IPS-11a (cell line): ENCODE data around the gene LBP.
"Not testable (repeated sequence)": the region's sequence is repeated elsewhere in the genome, so short reads cannot be mapped to it uniquely, and the experiment has no call there.

Experiments
- H3K4me3 ChIP-seq: one replicate; pipeline ENCODE4 v1.5.1; 2013; ENCODE audit warnings: low read depth, low read length, control low read depth

The LBP gene

GRCh38 chr20:38346247-38346651 lies at the start of gene LBP:
Gene LBP (plus strand): TSS chr20:38346482. CDS start chr20:38346517, 35 bp downstream.
- H3K4me3 ChIP-seq = no peak within 1 kb of the TSS

- H3K4me3 ChIP-seq = no peak overlapping the region
Measured at GRCh38 chr20:38297916-38298674, 48.2 kb upstream of the LBP start.

GRCh38 chr20:38298768-38299288 lies 47.5 kb upstream of the LBP start:
- H3K4me3 ChIP-seq = no peak overlapping the region

GRCh38 chr20:38299963-38300362 lies 46.3 kb upstream of the LBP start:
- H3K4me3 ChIP-seq = no peak overlapping the region

- H3K4me3 ChIP-seq = no peak overlapping the region
Measured at GRCh38 chr20:38300438-38300837, 45.8 kb upstream of the LBP start.

- no peak overlapping the region for H3K4me3 ChIP-seq
Measured at GRCh38 chr20:38301309-38301708, 45.0 kb upstream of the LBP start.

- H3K4me3 ChIP-seq = no peak overlapping the region
Measured at GRCh38 chr20:38302786-38303185, 43.5 kb upstream of the LBP start.

GRCh38 chr20:38303908-38304379 lies 42.3 kb upstream of the LBP start, which contains the start of gene BPI:
Gene BPI (plus strand): TSS chr20:38304156. CDS start chr20:38304224, 68 bp downstream.
- H3K4me3 ChIP-seq = no peak within 1 kb of the TSS

GRCh38 chr20:38304845-38305447 lies 41.3 kb upstream of the LBP start:
- no peak overlapping the region for H3K4me3 ChIP-seq

- H3K4me3 ChIP-seq = no peak overlapping the region
Measured at GRCh38 chr20:38305541-38305940, 40.7 kb upstream of the LBP start.

GRCh38 chr20:38306379-38306778 lies 39.9 kb upstream of the LBP start:
- H3K4me3 ChIP-seq = no peak overlapping the region

GRCh38 chr20:38307371-38308046 lies 38.8 kb upstream of the LBP start:
- H3K4me3 ChIP-seq = no peak overlapping the region

- H3K4me3 ChIP-seq = no peak overlapping the region
Measured at GRCh38 chr20:38308047-38308438, 38.2 kb upstream of the LBP start.

- H3K4me3 ChIP-seq = no peak overlapping the region
Measured at GRCh38 chr20:38308447-38308846, 37.8 kb upstream of the LBP start.

- H3K4me3 ChIP-seq = no peak overlapping the region
Measured at GRCh38 chr20:38311091-38311490, 35.2 kb upstream of the LBP start.

GRCh38 chr20:38311491-38311890 lies 34.8 kb upstream of the LBP start:
- H3K4me3 ChIP-seq = no peak overlapping the region

- H3K4me3 ChIP-seq = no peak overlapping the region
Measured at GRCh38 chr20:38313676-38314075, 32.6 kb upstream of the LBP start.

GRCh38 chr20:38314350-38314749 lies 31.9 kb upstream of the LBP start:
- not testable (repeated sequence) for H3K4me3 ChIP-seq

- H3K4me3 ChIP-seq = no peak overlapping the region
Measured at GRCh38 chr20:38315290-38315966, 30.9 kb upstream of the LBP start.

- H3K4me3 ChIP-seq = no peak overlapping the region
Measured at GRCh38 chr20:38316341-38316740, 29.9 kb upstream of the LBP start.

GRCh38 chr20:38317422-38317821 lies 28.9 kb upstream of the LBP start:
- no peak overlapping the region for H3K4me3 ChIP-seq
